SK-N-SH treated with all-trans-retinoic acid at 6 μM for 48 hours (cell line): Measurements from ENCODE around the gene SLC27A4.

ENCODE experiments used
- ATAC-seq: fragments of 200-7000 bp; cut with Tn5 transposase; 3 replicates; pipeline ENCODE4 v1.9.1; 2020; ENCODE audit warnings: mild to moderate bottlenecking, moderate library complexity
- ARNTL ChIP-seq: fragments of 450-650 bp; formaldehyde crosslinking; IDR thresholded peaks from 2 replicates; pipeline ENCODE4 v1.5.0; 2020; ENCODE audit warnings: low read depth, mild to moderate bottlenecking, moderate library complexity, borderline replicate concordance
- BACH2 ChIP-seq: fragments of 250-450 bp; sonication (Bioruptor Pico); IDR thresholded peaks from 2 replicates; pipeline ENCODE4 v1.9.0; 2021; ENCODE audit warnings: mild to moderate bottlenecking, borderline replicate concordance
- CSDC2 ChIP-seq: fragments of 250-450 bp; sonication (Bioruptor Pico); IDR thresholded peaks from 2 replicates; pipeline ENCODE4 v1.5.0; 2020; ENCODE audit warnings: mild to moderate bottlenecking, moderate library complexity
- ESRRG ChIP-seq: fragments of 250-450 bp; sonication (Bioruptor Pico); IDR thresholded peaks from 2 replicates; pipeline ENCODE4 v1.6.1; 2021; ENCODE audit warnings: mild to moderate bottlenecking
- GLIS3 ChIP-seq: fragments of 250-450 bp; sonication (Bioruptor Pico); IDR thresholded peaks from 2 replicates; pipeline ENCODE4 v1.5.0; 2020; ENCODE audit warnings: mild to moderate bottlenecking, moderate library complexity
- ISL1 ChIP-seq: fragments of 250-450 bp; sonication (Bioruptor Pico); IDR thresholded peaks from 2 replicates; pipeline ENCODE4 v2.1.2; 2022; ENCODE audit warnings: mild to moderate bottlenecking, moderate library complexity
- OSR1 ChIP-seq: fragments of 250-450 bp; sonication (Bioruptor Pico); IDR thresholded peaks from 2 replicates; pipeline ENCODE4 v1.8.0; 2022; ENCODE audit warnings: moderate library complexity, mild to moderate bottlenecking, inconsistent platforms
- PPARA ChIP-seq: fragments of 250-450 bp; sonication (Bioruptor Pico); IDR thresholded peaks from 2 replicates; pipeline ENCODE4 v1.5.0; 2020; ENCODE audit warnings: mild to moderate bottlenecking, borderline replicate concordance
- RARB ChIP-seq: fragments of 250-450 bp; sonication (Bioruptor Pico); IDR thresholded peaks from 2 replicates; pipeline ENCODE4 v1.8.0; 2021; ENCODE audit warnings: mild to moderate bottlenecking, moderate library complexity
- SNAI2 ChIP-seq: fragments of 250-450 bp; sonication (Bioruptor Pico); IDR thresholded peaks from 2 replicates; pipeline ENCODE4 v1.5.0; 2020; ENCODE audit warnings: mild to moderate bottlenecking, moderate library complexity
- TCF4 ChIP-seq: fragments of 250-450 bp; sonication (Bioruptor Pico); IDR thresholded peaks from 2 replicates; pipeline ENCODE4 v1.8.0; 2021; ENCODE audit warnings: mild to moderate bottlenecking, moderate library complexity, borderline replicate concordance
- ZC3H10 ChIP-seq: fragments of 250-450 bp; sonication (Bioruptor Pico); IDR thresholded peaks from 2 replicates; pipeline ENCODE4 v1.5.1; 2021; ENCODE audit warnings: mild to moderate bottlenecking, moderate library complexity
- ZFP3 ChIP-seq: fragments of 250-450 bp; sonication (Bioruptor Pico); IDR thresholded peaks from 2 replicates; pipeline ENCODE4 v1.5.0; 2020; ENCODE audit warnings: mild to moderate bottlenecking, moderate library complexity
- ZFP30 ChIP-seq: fragments of 450-650 bp; formaldehyde crosslinking; IDR thresholded peaks from 2 replicates; pipeline ENCODE4 v1.5.0; 2022; ENCODE audit warnings: mild to moderate bottlenecking, moderate library complexity
- ZNF565 ChIP-seq: fragments of 450-650 bp; formaldehyde crosslinking; conservative IDR thresholded peaks from 2 replicates; pipeline ENCODE4 v1.5.0; 2020; ENCODE audit warnings: low read depth, mild to moderate bottlenecking, moderate library complexity
- ZNF70 ChIP-seq: fragments of 450-650 bp; formaldehyde crosslinking; IDR thresholded peaks from 2 replicates; pipeline ENCODE4 v1.5.0; 2020; ENCODE audit warnings: mild to moderate bottlenecking, moderate library complexity
- ZNF8 ChIP-seq: fragments of 450-650 bp; formaldehyde crosslinking; IDR thresholded peaks from 2 replicates; pipeline ENCODE4 v1.5.0; 2020; ENCODE audit warnings: mild to moderate bottlenecking, moderate library complexity
- TF ChIP-seq, protein P1 (sequence below): fragments of 250-450 bp; sonication (Bioruptor Pico); IDR thresholded peaks from 2 replicates; pipeline ENCODE4 v1.5.0; 2020; ENCODE audit warnings: mild to moderate bottlenecking, moderate library complexity
- TF ChIP-seq, protein P2 (sequence below): fragments of 250-450 bp; sonication (Bioruptor Pico); IDR thresholded peaks from 2 replicates; pipeline ENCODE4 v1.5.1; 2020; ENCODE audit warnings: low read depth, mild to moderate bottlenecking, moderate library complexity
- TF ChIP-seq, protein P3 (sequence below): fragments of 250-450 bp; sonication (Bioruptor Pico); IDR thresholded peaks from 2 replicates; pipeline ENCODE4 v1.5.1; 2021; ENCODE audit warnings: mild to moderate bottlenecking, moderate library complexity
- TF ChIP-seq, protein P4 (sequence below): fragments of 250-450 bp; sonication (Bioruptor Pico); IDR thresholded peaks from 2 replicates; pipeline ENCODE4 v1.8.0; 2020; ENCODE audit warnings: mild to moderate bottlenecking, moderate library complexity, borderline replicate concordance
- TF ChIP-seq, protein P5 (sequence below): fragments of 250-450 bp; sonication (Bioruptor Pico); IDR thresholded peaks from 2 replicates; pipeline ENCODE4 v1.8.0; 2021; ENCODE audit warnings: low read depth, mild to moderate bottlenecking, moderate library complexity, borderline replicate concordance

SLC27A4 gene

DNA sequence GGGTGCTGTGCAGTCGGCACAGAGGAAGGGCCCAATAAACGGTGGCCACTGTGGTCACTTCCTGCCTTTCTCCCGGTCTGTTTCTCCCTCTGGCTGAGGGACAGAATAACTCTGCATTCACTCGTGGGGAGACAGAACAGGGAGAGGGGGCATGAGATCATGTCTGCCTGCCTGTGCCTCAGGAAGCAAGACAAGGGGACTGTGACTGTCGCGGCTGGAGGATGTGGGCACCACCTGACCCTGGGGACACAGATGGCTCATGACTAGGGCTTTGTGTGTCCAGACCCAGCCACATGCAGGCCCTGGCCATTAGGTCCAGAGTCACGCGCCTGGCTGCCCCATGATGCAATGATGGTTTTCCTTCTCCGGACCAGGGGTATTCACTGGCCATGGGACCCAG, 23.9 kb upstream of the SLC27A4 start:
- no peak for TF ChIP-seq ZNF565 (CRISPR knock-in tag)
- no peak for TF ChIP-seq ZC3H10 (CRISPR knock-in tag)
- TF ChIP-seq ZNF70 (CRISPR knock-in tag), result no peak
- no peak for TF ChIP-seq PPARA (CRISPR knock-in tag)
- TF ChIP-seq RARB, result no peak
- no peak for TF ChIP-seq ZFP3
- no peak for TF ChIP-seq ZNF8
- TF ChIP-seq, protein P1, sequence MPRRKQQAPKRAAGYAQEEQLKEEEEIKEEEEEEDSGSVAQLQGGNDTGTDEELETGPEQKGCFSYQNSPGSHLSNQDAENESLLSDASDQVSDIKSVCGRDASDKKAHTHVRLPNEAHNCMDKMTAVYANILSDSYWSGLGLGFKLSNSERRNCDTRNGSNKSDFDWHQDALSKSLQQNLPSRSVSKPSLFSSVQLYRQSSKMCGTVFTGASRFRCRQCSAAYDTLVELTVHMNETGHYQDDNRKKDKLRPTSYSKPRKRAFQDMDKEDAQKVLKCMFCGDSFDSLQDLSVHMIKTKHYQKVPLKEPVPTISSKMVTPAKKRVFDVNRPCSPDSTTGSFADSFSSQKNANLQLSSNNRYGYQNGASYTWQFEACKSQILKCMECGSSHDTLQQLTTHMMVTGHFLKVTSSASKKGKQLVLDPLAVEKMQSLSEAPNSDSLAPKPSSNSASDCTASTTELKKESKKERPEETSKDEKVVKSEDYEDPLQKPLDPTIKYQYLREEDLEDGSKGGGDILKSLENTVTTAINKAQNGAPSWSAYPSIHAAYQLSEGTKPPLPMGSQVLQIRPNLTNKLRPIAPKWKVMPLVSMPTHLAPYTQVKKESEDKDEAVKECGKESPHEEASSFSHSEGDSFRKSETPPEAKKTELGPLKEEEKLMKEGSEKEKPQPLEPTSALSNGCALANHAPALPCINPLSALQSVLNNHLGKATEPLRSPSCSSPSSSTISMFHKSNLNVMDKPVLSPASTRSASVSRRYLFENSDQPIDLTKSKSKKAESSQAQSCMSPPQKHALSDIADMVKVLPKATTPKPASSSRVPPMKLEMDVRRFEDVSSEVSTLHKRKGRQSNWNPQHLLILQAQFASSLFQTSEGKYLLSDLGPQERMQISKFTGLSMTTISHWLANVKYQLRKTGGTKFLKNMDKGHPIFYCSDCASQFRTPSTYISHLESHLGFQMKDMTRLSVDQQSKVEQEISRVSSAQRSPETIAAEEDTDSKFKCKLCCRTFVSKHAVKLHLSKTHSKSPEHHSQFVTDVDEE (CRISPR knock-in tag), result no peak
- no peak for TF ChIP-seq OSR1 (CRISPR knock-in tag)
- no peak for TF ChIP-seq BACH2 (CRISPR knock-in tag)
- TF ChIP-seq ARNTL, result no peak
- TF ChIP-seq, protein P2, sequence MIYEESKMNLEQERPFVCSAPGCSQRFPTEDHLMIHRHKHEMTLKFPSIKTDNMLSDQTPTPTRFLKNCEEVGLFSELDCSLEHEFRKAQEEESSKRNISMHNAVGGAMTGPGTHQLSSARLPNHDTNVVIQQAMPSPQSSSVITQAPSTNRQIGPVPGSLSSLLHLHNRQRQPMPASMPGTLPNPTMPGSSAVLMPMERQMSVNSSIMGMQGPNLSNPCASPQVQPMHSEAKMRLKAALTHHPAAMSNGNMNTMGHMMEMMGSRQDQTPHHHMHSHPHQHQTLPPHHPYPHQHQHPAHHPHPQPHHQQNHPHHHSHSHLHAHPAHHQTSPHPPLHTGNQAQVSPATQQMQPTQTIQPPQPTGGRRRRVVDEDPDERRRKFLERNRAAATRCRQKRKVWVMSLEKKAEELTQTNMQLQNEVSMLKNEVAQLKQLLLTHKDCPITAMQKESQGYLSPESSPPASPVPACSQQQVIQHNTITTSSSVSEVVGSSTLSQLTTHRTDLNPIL (CRISPR knock-in tag), result no peak
- TF ChIP-seq GLIS3 (CRISPR knock-in tag), result no peak
- no peak for TF ChIP-seq SNAI2 (CRISPR knock-in tag)
- no peak for TF ChIP-seq ISL1 (CRISPR knock-in tag)
- no peak for TF ChIP-seq ESRRG (CRISPR knock-in tag)
- TF ChIP-seq, protein P3, sequence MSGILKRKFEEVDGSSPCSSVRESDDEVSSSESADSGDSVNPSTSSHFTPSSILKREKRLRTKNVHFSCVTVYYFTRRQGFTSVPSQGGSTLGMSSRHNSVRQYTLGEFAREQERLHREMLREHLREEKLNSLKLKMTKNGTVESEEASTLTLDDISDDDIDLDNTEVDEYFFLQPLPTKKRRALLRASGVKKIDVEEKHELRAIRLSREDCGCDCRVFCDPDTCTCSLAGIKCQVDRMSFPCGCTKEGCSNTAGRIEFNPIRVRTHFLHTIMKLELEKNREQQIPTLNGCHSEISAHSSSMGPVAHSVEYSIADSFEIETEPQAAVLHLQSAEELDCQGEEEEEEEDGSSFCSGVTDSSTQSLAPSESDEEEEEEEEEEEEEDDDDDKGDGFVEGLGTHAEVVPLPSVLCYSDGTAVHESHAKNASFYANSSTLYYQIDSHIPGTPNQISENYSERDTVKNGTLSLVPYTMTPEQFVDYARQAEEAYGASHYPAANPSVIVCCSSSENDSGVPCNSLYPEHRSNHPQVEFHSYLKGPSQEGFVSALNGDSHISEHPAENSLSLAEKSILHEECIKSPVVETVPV (CRISPR knock-in tag), result no peak
- TF ChIP-seq CSDC2, result no peak
- TF ChIP-seq ZFP30 (CRISPR knock-in tag), result no peak
- TF ChIP-seq, protein P4, sequence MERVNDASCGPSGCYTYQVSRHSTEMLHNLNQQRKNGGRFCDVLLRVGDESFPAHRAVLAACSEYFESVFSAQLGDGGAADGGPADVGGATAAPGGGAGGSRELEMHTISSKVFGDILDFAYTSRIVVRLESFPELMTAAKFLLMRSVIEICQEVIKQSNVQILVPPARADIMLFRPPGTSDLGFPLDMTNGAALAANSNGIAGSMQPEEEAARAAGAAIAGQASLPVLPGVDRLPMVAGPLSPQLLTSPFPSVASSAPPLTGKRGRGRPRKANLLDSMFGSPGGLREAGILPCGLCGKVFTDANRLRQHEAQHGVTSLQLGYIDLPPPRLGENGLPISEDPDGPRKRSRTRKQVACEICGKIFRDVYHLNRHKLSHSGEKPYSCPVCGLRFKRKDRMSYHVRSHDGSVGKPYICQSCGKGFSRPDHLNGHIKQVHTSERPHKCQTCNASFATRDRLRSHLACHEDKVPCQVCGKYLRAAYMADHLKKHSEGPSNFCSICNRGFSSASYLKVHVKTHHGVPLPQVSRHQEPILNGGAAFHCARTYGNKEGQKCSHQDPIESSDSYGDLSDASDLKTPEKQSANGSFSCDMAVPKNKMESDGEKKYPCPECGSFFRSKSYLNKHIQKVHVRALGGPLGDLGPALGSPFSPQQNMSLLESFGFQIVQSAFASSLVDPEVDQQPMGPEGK (CRISPR knock-in tag), result no peak
- TF ChIP-seq, all 23 proteins: peak for 0
- no peak for ATAC-seq

DNA sequence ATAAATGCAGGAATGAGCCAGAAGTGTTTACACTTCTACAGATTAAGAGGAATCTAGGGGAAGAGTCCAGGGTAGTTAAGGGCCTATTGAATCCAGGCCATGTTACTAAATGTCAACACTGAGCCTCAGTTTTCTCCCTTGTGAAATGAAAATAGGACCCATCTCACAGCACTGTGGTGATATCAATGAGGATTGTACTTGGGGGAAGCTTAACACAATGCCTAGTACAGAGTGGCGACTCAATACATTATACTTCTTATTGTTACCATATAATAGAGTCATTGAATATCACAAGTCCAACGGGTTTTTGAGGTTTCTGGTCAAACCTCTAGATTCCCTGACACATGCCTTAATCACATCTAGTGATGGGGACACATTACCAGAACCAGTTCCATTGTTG, 22.7 kb upstream of the SLC27A4 start:
- TF ChIP-seq, protein P3 (CRISPR knock-in tag), result no peak
- TF ChIP-seq ZNF70 (CRISPR knock-in tag) (no peak), PPARA (CRISPR knock-in tag) (no peak), ZNF565 (CRISPR knock-in tag) (no peak), ZNF8 (no peak)
- TF ChIP-seq, protein P5, sequence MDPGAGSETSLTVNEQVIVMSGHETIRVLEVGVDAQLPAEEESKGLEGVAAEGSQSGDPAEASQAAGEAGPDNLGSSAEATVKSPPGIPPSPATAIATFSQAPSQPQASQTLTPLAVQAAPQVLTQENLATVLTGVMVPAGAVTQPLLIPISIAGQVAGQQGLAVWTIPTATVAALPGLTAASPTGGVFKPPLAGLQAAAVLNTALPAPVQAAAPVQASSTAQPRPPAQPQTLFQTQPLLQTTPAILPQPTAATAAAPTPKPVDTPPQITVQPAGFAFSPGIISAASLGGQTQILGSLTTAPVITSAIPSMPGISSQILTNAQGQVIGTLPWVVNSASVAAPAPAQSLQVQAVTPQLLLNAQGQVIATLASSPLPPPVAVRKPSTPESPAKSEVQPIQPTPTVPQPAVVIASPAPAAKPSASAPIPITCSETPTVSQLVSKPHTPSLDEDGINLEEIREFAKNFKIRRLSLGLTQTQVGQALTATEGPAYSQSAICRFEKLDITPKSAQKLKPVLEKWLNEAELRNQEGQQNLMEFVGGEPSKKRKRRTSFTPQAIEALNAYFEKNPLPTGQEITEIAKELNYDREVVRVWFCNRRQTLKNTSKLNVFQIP (CRISPR knock-in tag), result no peak
- ATAC-seq, result no peak

DNA sequence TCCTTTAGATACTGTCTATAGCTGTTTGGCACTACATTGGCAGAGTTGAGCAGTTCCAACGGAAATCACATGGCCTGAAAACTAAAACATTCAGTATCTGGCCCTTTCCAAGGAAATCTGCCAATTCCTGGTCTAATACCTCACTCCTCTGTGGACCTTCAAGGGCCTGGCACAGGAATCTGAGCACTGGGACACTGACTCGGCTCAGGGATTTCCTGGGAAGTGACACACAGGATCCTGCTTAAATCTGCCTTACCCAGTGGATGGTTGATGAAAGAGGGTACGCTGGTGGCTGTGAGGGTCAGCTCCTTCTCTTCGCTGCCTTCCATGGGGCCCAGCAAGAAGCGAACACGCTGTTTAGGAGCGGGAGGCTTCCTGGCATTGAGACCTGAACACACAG, 19.0 kb upstream of the SLC27A4 start:
- ATAC-seq, result no peak
- TF ChIP-seq ZNF8, result no peak
- no peak for TF ChIP-seq ESRRG (CRISPR knock-in tag)
- TF ChIP-seq ZNF565 (CRISPR knock-in tag), result no peak
- no peak for TF ChIP-seq ISL1 (CRISPR knock-in tag)
- TF ChIP-seq ZFP3, result no peak
- no peak for TF ChIP-seq PPARA (CRISPR knock-in tag)
- TF ChIP-seq BACH2 (CRISPR knock-in tag), result no peak
- no peak for TF ChIP-seq TCF4
- TF ChIP-seq, protein P2 (CRISPR knock-in tag), result no peak
- TF ChIP-seq, protein P1 (CRISPR knock-in tag), result no peak
- TF ChIP-seq ZNF70 (CRISPR knock-in tag), result no peak
- TF ChIP-seq OSR1 (CRISPR knock-in tag), result no peak
